ENCODE data around the gene RNF11.
"Not testable (repeated sequence)": the region's sequence is repeated elsewhere in the genome, so short reads cannot be mapped to it uniquely, and the experiment has no call there.

The RNF11 gene

DNA sequence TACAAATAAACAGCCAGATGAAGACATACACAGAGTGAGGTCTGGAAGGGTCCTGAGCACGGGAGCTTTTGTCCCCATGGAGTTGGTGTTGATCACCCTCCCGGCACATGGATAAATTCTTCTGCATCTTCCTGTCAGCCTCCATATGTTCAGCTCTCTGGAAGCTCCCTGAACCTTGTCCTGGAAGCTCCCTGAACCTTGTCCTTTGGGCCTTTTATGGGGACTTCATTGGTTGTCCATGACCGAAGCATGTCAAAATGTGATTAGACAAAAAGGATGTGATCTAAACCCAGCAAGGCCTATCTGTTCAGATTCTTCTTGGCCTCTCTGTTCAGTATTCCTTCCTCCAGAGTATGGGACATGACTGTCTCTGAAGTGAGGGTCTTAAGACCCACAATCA is 25.4 kb upstream of the RNF11 start:
- no peak overlapping the region for H3K4me3 ChIP-seq (ENCODE audit: low read depth in 1 of 5, low read length in 5 of 5)
- no peak overlapping the region for H3K27ac ChIP-seq (ENCODE audit: low read depth, low read length)
- H3K27me3 ChIP-seq (ENCODE audit: control insufficient read depth in 5 of 5, insufficient read depth in 4 of 5, low read length in 5 of 5): no peaks in the 10 kb centered on the region
- no peaks in the 10 kb centered on the region for H3K9me3 ChIP-seq (ENCODE audit: control insufficient read depth in 5 of 5, low read length in 5 of 5)
- H3K4me1 ChIP-seq (ENCODE audit: control insufficient read depth in 5 of 5, insufficient read depth in 5 of 5, low read length in 5 of 5): peaks cover 0 to 3% (median 0%) of the 10 kb centered on the region in 5 donors
- no peak overlapping the region for H3K9ac ChIP-seq (ENCODE audit: low read length in 5 of 5)
- H3K36me3 ChIP-seq (ENCODE audit: control insufficient read depth in 5 of 5, insufficient read depth in 5 of 5, low read length in 5 of 5): no peaks in the 10 kb centered on the region

DNA sequence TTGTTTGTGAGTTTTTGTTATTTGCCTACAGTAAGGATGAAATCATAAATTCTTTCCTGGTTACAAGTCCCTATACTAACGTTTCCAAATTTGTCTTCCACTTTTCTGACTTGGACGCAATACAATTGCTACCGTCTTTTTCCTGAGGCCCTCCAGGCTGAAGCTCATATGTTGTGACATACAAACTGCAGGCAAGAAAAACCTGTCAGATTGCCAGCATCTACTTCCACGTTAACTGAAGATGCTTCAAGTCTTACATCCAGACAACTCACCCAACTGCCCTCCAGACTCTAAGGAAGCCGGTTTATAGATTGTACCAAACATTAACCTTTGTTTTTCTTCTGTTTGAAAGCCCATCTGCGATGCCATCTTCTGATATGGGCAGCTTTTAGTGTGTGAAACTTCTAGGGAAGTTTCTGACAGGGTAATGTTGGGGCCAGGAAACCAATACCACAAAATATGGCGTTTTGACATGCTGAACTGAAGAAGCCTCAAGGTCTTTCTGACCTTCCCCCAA is 21.4 kb upstream of the RNF11 start:
- Histone ChIP-seq H3K9ac (ENCODE audit: low read length in 5 of 5) (no peak overlapping the region), H3K9me3 (ENCODE audit: control insufficient read depth in 5 of 5, low read length in 5 of 5) (no peaks in the 10 kb centered on the region), H3K4me3 (ENCODE audit: low read depth in 1 of 5, low read length in 5 of 5) (no peak overlapping the region), H3K36me3 (ENCODE audit: control insufficient read depth in 5 of 5, insufficient read depth in 5 of 5, low read length in 5 of 5) (no peaks in the 10 kb centered on the region), H3K27ac (ENCODE audit: low read depth, low read length) (no peak overlapping the region), H3K4me1 (ENCODE audit: control insufficient read depth in 5 of 5, insufficient read depth in 5 of 5, low read length in 5 of 5) (peaks cover 0 to 6% (median 0%) of the 10 kb centered on the region in 5 donors), H3K27me3 (ENCODE audit: control insufficient read depth in 5 of 5, insufficient read depth in 4 of 5, low read length in 5 of 5) (no peaks in the 10 kb centered on the region)

DNA sequence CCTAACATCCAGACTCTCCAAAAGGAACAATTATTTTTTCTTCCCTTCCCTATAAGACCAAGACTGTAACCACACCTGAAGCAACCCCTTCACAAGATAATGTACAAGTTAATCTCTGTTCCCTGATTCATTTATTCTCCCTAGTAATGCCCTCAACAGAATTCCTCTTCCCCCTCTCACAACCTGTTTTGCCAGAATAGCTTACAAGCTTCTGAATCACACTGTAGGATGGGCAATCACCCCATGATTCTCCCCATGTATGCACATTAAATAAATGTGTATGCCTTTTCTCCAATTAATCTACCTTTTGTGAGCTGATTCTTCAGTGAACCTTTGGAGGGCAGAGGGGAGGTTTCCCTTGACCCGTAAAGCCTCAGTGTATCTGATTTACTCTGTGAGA is 20.9 kb upstream of the RNF11 start:
- Histone ChIP-seq H3K4me1 (ENCODE audit: control insufficient read depth in 5 of 5, insufficient read depth in 5 of 5, low read length in 5 of 5) (peaks cover 0 to 6% (median 0%) of the 10 kb centered on the region in 5 donors), H3K4me3 (ENCODE audit: low read depth in 1 of 5, low read length in 5 of 5) (no peak overlapping the region), H3K27me3 (ENCODE audit: control insufficient read depth in 5 of 5, insufficient read depth in 4 of 5, low read length in 5 of 5) (no peaks in the 10 kb centered on the region), H3K36me3 (ENCODE audit: control insufficient read depth in 5 of 5, insufficient read depth in 5 of 5, low read length in 5 of 5) (no peaks in the 10 kb centered on the region), H3K9ac (ENCODE audit: low read length in 5 of 5) (no peak overlapping the region), H3K27ac (ENCODE audit: low read depth, low read length) (no peak overlapping the region), H3K9me3 (ENCODE audit: control insufficient read depth in 5 of 5, low read length in 5 of 5) (no peaks in the 10 kb centered on the region)

DNA sequence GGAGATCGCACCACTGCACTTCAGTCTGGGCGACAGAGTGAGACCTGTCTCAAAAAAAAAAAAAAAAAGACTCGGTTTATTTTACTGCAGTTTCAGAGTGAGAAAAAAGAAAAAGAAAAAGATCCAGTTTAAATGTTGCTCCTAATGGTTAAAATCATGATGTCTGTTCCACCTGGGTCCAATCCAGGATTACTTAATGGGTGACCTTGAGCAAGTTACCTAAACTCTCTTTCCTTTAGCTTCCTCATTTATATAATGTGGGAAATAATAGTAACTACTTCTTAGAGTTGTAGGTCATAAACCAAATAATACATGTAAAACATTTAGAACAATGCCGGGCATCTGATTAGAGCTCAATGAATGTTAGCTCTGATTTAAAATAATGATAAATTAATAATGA is 19.4 kb upstream of the RNF11 start:
- no peaks in the 10 kb centered on the region for H3K9me3 ChIP-seq (ENCODE audit: control insufficient read depth in 5 of 5, low read length in 5 of 5)
- peaks cover 0 to 6% (median 0%) of the 10 kb centered on the region in 5 donors for H3K4me1 ChIP-seq (ENCODE audit: control insufficient read depth in 5 of 5, insufficient read depth in 5 of 5, low read length in 5 of 5)
- H3K9ac ChIP-seq (ENCODE audit: low read length in 5 of 5): no peak overlapping the region
- no peak overlapping the region for H3K4me3 ChIP-seq (ENCODE audit: low read depth in 1 of 5, low read length in 5 of 5)
- no peaks in the 10 kb centered on the region for H3K36me3 ChIP-seq (ENCODE audit: control insufficient read depth in 5 of 5, insufficient read depth in 5 of 5, low read length in 5 of 5)
- no peak overlapping the region for H3K27ac ChIP-seq (ENCODE audit: low read depth, low read length)
- no peaks in the 10 kb centered on the region for H3K27me3 ChIP-seq (ENCODE audit: control insufficient read depth in 5 of 5, insufficient read depth in 4 of 5, low read length in 5 of 5)

DNA sequence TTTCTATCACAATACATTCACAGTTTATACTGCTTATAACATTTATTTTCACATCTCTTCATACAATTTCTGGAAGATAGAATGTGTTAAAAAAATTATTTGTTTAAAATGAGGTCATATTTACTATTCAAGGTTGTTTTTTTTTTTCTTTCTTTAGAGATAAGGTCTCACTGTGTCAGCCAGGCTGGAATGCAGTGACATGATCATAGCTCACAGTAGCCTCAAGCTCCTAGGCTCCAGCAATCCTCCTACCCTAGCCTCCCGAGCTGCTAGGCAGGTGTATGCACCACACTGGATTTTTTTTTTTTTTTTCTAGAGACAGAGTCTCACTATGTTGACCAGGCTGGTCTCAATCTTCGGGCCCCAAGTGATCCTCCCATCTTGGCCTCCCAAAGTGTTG is 19.0 kb upstream of the RNF11 start:
- Histone ChIP-seq H3K9me3 (ENCODE audit: control insufficient read depth in 5 of 5, low read length in 5 of 5) (no peaks in the 10 kb centered on the region), H3K4me1 (ENCODE audit: control insufficient read depth in 5 of 5, insufficient read depth in 5 of 5, low read length in 5 of 5) (peaks cover 0 to 6% (median 0%) of the 10 kb centered on the region in 5 donors), H3K36me3 (ENCODE audit: control insufficient read depth in 5 of 5, insufficient read depth in 5 of 5, low read length in 5 of 5) (no peaks in the 10 kb centered on the region), H3K27ac (ENCODE audit: low read depth, low read length) (no peak overlapping the region), H3K4me3 (ENCODE audit: low read depth in 1 of 5, low read length in 5 of 5) (no peak overlapping the region), H3K27me3 (ENCODE audit: control insufficient read depth in 5 of 5, insufficient read depth in 4 of 5, low read length in 5 of 5) (no peaks in the 10 kb centered on the region), H3K9ac (ENCODE audit: low read length in 5 of 5) (no peak overlapping the region)

DNA sequence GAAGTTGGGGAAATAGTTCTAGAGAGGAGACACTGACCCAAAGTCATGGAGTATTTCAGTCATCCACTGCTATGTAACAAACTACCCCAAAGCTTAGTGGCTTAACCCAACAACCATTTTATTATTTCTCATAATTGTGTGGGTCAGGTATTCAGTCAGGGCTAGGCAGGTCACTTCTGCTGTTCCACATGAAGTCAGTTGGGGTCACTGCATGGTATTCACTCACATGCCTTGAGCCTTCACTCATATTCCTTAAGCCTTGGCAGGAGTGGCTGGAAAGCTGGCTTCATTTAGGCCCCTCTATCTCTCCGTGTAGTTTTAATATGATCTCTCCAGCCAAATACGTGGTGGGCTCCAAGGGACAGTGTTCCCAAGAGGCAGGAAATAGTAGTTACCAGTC is 17.5 kb upstream of the RNF11 start:
- Histone ChIP-seq H3K9me3 (ENCODE audit: control insufficient read depth in 5 of 5, low read length in 5 of 5) (no peaks in the 10 kb centered on the region), H3K27ac (ENCODE audit: low read depth, low read length) (no peak overlapping the region), H3K36me3 (ENCODE audit: control insufficient read depth in 5 of 5, insufficient read depth in 5 of 5, low read length in 5 of 5) (no peaks in the 10 kb centered on the region), H3K9ac (ENCODE audit: low read length in 5 of 5) (no peak overlapping the region), H3K4me3 (ENCODE audit: low read depth in 1 of 5, low read length in 5 of 5) (no peak overlapping the region), H3K4me1 (ENCODE audit: control insufficient read depth in 5 of 5, insufficient read depth in 5 of 5, low read length in 5 of 5) (peaks cover 0 to 6% (median 0%) of the 10 kb centered on the region in 5 donors), H3K27me3 (ENCODE audit: control insufficient read depth in 5 of 5, insufficient read depth in 4 of 5, low read length in 5 of 5) (no peaks in the 10 kb centered on the region)

DNA sequence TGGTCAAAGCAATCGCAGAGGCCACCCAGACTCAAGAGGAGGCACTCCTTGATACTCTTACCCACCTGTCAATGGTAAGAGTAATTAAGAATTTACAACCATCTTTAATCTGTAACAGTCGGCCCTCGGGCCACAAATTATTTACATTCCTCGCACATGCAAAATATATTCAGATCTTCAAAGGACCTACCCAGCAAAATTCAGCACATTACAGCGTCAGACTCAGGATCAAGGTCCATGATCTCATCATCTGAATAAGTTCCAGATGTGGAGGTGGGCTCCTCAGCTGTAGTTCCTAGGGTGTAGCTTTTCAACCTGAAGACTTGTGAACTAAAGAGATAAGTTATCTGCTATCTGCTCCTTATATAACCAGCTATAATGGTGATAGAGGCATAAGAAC is 17.1 kb upstream of the RNF11 start:
- Histone ChIP-seq H3K4me3 (ENCODE audit: low read depth in 1 of 5, low read length in 5 of 5) (no peak overlapping the region), H3K9ac (ENCODE audit: low read length in 5 of 5) (no peak overlapping the region), H3K4me1 (ENCODE audit: control insufficient read depth in 5 of 5, insufficient read depth in 5 of 5, low read length in 5 of 5) (peaks cover 0 to 6% (median 0%) of the 10 kb centered on the region in 5 donors), H3K27me3 (ENCODE audit: control insufficient read depth in 5 of 5, insufficient read depth in 4 of 5, low read length in 5 of 5) (no peaks in the 10 kb centered on the region), H3K9me3 (ENCODE audit: control insufficient read depth in 5 of 5, low read length in 5 of 5) (no peaks in the 10 kb centered on the region), H3K27ac (ENCODE audit: low read depth, low read length) (no peak overlapping the region), H3K36me3 (ENCODE audit: control insufficient read depth in 5 of 5, insufficient read depth in 5 of 5, low read length in 5 of 5) (no peaks in the 10 kb centered on the region)

DNA sequence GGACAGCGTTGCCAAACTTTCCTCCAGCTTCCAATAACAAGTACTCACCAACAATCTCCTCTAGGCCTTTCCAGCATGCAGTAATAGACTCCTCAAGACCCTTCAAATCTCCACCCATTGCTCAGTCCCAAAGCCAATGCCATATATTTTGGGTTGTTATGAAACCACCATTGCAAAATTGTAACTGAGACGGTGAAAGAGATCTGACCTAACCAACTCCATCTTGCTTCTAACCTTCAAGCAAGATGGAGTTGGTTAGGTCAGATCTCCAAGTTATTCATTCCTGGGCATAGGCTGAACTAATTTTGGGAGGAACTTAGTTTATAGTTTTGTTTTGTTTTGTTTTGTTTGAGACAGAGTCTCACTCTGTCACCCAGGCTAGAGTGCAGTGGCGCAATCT is 14.5 kb upstream of the RNF11 start:
- H3K9ac ChIP-seq (ENCODE audit: low read length in 5 of 5); H3K36me3 ChIP-seq (ENCODE audit: control insufficient read depth in 5 of 5, insufficient read depth in 5 of 5, low read length in 5 of 5); H3K4me3 ChIP-seq (ENCODE audit: low read depth in 1 of 5, low read length in 5 of 5); H3K27me3 ChIP-seq (ENCODE audit: control insufficient read depth in 5 of 5, insufficient read depth in 4 of 5, low read length in 5 of 5); H3K4me1 ChIP-seq (ENCODE audit: control insufficient read depth in 5 of 5, insufficient read depth in 5 of 5, low read length in 5 of 5); H3K9me3 ChIP-seq (ENCODE audit: control insufficient read depth in 5 of 5, low read length in 5 of 5); H3K27ac ChIP-seq (ENCODE audit: low read depth, low read length): not testable (repeated sequence)

DNA sequence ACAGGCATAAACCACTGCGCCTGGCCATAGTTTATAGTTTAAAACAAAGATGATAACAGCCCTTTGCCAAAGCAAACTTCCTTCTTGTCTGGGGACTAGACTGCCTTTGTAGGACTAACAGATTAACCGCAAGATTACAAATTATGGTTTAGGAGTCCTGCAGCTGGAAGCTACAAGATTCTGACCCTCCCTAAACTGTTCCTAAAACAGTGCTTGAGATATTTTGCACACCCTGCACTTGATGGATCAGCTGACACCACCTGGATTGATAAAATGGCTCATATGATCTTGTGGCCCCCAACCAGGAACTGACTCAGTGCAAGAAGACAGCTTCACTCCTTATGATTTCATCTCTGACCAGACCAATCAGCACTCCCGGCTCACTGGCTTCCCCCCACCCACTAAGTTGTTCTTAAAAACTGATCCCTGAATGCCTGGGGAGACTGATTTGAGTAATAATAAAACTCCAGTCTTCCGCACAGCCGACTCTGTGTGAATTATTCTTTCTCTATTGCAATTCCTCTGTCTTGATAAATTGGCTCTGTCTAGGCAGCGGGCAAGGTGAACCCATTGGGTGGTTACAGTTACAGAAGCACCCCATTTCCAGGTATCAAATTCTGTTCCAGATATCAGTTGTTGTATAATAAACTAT is 13.8 kb upstream of the RNF11 start:
- Histone ChIP-seq H3K9me3 (ENCODE audit: control insufficient read depth in 5 of 5, low read length in 5 of 5) (no peaks in the 10 kb centered on the region), H3K36me3 (ENCODE audit: control insufficient read depth in 5 of 5, insufficient read depth in 5 of 5, low read length in 5 of 5) (no peaks in the 10 kb centered on the region), H3K9ac (ENCODE audit: low read length in 5 of 5) (no peak overlapping the region), H3K4me1 (ENCODE audit: control insufficient read depth in 5 of 5, insufficient read depth in 5 of 5, low read length in 5 of 5) (no peaks in the 10 kb centered on the region), H3K4me3 (ENCODE audit: low read depth in 1 of 5, low read length in 5 of 5) (no peak overlapping the region), H3K27me3 (ENCODE audit: control insufficient read depth in 5 of 5, insufficient read depth in 4 of 5, low read length in 5 of 5) (no peaks in the 10 kb centered on the region), H3K27ac (ENCODE audit: low read depth, low read length) (no peak overlapping the region)

DNA sequence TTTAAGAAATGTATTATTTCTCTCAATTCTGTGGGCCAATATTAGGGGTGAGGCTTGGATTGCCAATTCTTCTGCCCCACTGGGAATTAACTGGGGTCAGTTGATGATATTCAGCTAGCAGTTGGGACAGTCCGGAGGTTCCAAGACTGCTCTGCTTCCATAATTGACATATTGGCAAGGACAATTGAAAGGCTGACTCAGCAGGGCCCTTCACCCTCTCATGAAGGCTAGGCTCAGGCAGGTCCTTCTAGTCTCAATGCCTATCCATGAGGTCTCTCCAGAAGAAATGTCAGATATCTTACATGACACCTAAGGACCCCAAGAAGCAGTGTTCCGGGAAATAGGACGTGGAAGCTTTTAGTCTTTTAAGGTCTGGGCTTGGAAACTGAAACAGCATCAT is 13.3 kb upstream of the RNF11 start:
- no peaks in the 10 kb centered on the region for H3K4me1 ChIP-seq (ENCODE audit: control insufficient read depth in 5 of 5, insufficient read depth in 5 of 5, low read length in 5 of 5)
- H3K27ac ChIP-seq (ENCODE audit: low read depth, low read length): no peak overlapping the region
- no peaks in the 10 kb centered on the region for H3K9me3 ChIP-seq (ENCODE audit: control insufficient read depth in 5 of 5, low read length in 5 of 5)
- no peaks in the 10 kb centered on the region for H3K36me3 ChIP-seq (ENCODE audit: control insufficient read depth in 5 of 5, insufficient read depth in 5 of 5, low read length in 5 of 5)
- no peak overlapping the region for H3K9ac ChIP-seq (ENCODE audit: low read length in 5 of 5)
- no peak overlapping the region for H3K4me3 ChIP-seq (ENCODE audit: low read depth in 1 of 5, low read length in 5 of 5)
- H3K27me3 ChIP-seq (ENCODE audit: control insufficient read depth in 5 of 5, insufficient read depth in 4 of 5, low read length in 5 of 5): no peaks in the 10 kb centered on the region

Data from subcutaneous abdominal adipose tissue (tissue), 5 donors.